ENCODE data around the gene SNCB. TPM values are rescaled to one million over a fixed set of nuclear protein-coding genes. Genes with fewer than 3 reads are reported as not detected.

The SNCB gene
- total RNA-seq, 5 donors from 2014 or later (not counting 1 experiment from before 2014, with no cell fraction given), result not detected

DNA sequence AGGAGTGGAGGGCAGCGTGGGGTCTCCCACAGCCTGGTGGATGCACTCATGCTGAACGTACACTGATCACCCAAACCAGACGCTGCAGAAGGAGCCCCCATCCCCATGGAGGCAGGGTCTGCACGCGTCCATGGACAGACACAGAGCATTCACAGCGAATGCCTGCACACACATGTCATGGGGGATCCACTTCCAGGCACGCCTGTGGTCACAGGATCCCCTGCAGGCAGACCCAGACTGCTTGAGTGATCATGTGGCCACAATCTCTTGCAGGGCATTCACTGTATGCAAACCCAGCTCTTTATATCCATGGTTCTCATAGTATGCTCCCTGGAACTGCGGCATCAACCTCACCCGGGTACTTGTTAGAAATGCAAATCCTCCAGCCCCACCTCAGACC, 5.4 kb downstream of the SNCB start:
- Histone ChIP-seq H3K9me3 (no peaks in the 10 kb centered on the region), H3K27ac (ENCODE audit: low read length) (no peak overlapping the region), H3K36me3 (ENCODE audit: control insufficient read depth in 2 of 2, extremely low read depth in 1 of 2, insufficient read depth in 1 of 2, low read length in 1 of 2) (no peaks in the 10 kb centered on the region), H3K4me3 (ENCODE audit: control insufficient read depth in 1 of 2, extremely low read depth in 1 of 2, low read length in 1 of 2) (no peak overlapping the region), H3K4me1 (ENCODE audit: control insufficient read depth in 1 of 2, extremely low read depth in 1 of 2, insufficient read depth in 2 of 2, low read length in 2 of 2) (peaks cover 2 to 19% of the 10 kb centered on the region in 2 experiments), H3K27me3 (replicated peaks in 1 of 2; ENCODE audit: control insufficient read depth in 2 of 2, extremely low read depth in 1 of 2, insufficient read depth in 2 of 2, low read length in 1 of 2) (peaks cover 22 to 79% of the 10 kb centered on the region in 2 experiments)
- Mint-ChIP-seq H3K4me1 (peaks cover 7 to 21% (median 10%) of the 10 kb centered on the region in 3 donors), H3K36me3 (peaks cover 3% of the 10 kb centered on the region), H3K4me3 (no peak overlapping the region), H3K9me3 (no peaks in the 10 kb centered on the region), H3K27ac (no peak overlapping the region), H3K27me3 (peaks cover 50 to 62% of the 10 kb centered on the region in 2 donors)
- DNase-seq, result no peak
- WGBS (ENCODE audit: insufficient coverage), result 72% methylated on average over 9 of the region's 9 CpGs
- ChIA-PET POLR2A (no interaction called here), CTCF (no interaction called here)
- no peak for ATAC-seq (replicated peaks in 1 of 4)

GRCh38 chr5:176624142-176624541, 6.2 kb downstream of the SNCB start:
- ChIA-PET CTCF (no interaction called here), POLR2A (no interaction called here)
- no CpG with 5 or more reads among the region's 4 CpGs for WGBS (ENCODE audit: insufficient coverage)
- H3K27me3 ChIP-seq (replicated peaks in 1 of 2; ENCODE audit: control insufficient read depth in 2 of 2, extremely low read depth in 1 of 2, insufficient read depth in 2 of 2, low read length in 1 of 2), result peaks cover 22 to 79% of the 10 kb centered on the region in 2 experiments
- no peaks in the 10 kb centered on the region for H3K36me3 ChIP-seq (ENCODE audit: control insufficient read depth in 2 of 2, extremely low read depth in 1 of 2, insufficient read depth in 1 of 2, low read length in 1 of 2)
- H3K4me1 Mint-ChIP-seq, result peaks cover 7 to 23% (median 11%) of the 10 kb centered on the region in 3 donors
- H3K4me3 Mint-ChIP-seq, result no peak overlapping the region
- no peaks in the 10 kb centered on the region for H3K9me3 ChIP-seq
- no peak for DNase-seq
- H3K27me3 Mint-ChIP-seq, result peaks cover 50 to 63% of the 10 kb centered on the region in 2 donors
- ATAC-seq (replicated peaks in 1 of 4), result no peak
- H3K4me3 ChIP-seq (ENCODE audit: control insufficient read depth in 1 of 2, extremely low read depth in 1 of 2, low read length in 1 of 2), result no peak overlapping the region
- peaks cover 0 to 20% of the 10 kb centered on the region in 2 experiments for H3K4me1 ChIP-seq (ENCODE audit: control insufficient read depth in 1 of 2, extremely low read depth in 1 of 2, insufficient read depth in 2 of 2, low read length in 2 of 2)
- no peak overlapping the region for H3K27ac Mint-ChIP-seq
- peaks cover 3% of the 10 kb centered on the region for H3K36me3 Mint-ChIP-seq
- H3K27ac ChIP-seq (ENCODE audit: low read length), result no peak overlapping the region
- H3K9me3 Mint-ChIP-seq, result no peaks in the 10 kb centered on the region

- Histone ChIP-seq H3K36me3 (ENCODE audit: control insufficient read depth in 2 of 2, extremely low read depth in 1 of 2, insufficient read depth in 1 of 2, low read length in 1 of 2) (no peaks in the 10 kb centered on the region), H3K27ac (ENCODE audit: low read length) (no peak overlapping the region), H3K4me1 (ENCODE audit: control insufficient read depth in 1 of 2, extremely low read depth in 1 of 2, insufficient read depth in 2 of 2, low read length in 2 of 2) (peaks cover 0 to 26% of the 10 kb centered on the region in 2 experiments), H3K9me3 (no peaks in the 10 kb centered on the region), H3K27me3 (replicated peaks in 1 of 2; ENCODE audit: control insufficient read depth in 2 of 2, extremely low read depth in 1 of 2, insufficient read depth in 2 of 2, low read length in 1 of 2) (peaks cover 10 to 79% of the 10 kb centered on the region in 2 experiments), H3K4me3 (ENCODE audit: control insufficient read depth in 1 of 2, extremely low read depth in 1 of 2, low read length in 1 of 2) (no peak overlapping the region)
- H3K9me3 Mint-ChIP-seq, result no peaks in the 10 kb centered on the region
- H3K4me1 Mint-ChIP-seq, result peaks cover 7 to 20% (median 19%) of the 10 kb centered on the region in 3 donors
- no peak overlapping the region for H3K27ac Mint-ChIP-seq
- DNase-seq (no peak), ATAC-seq (replicated peaks in 1 of 4) (no peak)
- ChIA-PET POLR2A (no interaction called here), CTCF (no interaction called here)
- peaks cover 3% of the 10 kb centered on the region for H3K36me3 Mint-ChIP-seq
- no peak overlapping the region for H3K4me3 Mint-ChIP-seq
- 81% methylated on average over 9 of the region's 13 CpGs for WGBS (ENCODE audit: insufficient coverage)
- H3K27me3 Mint-ChIP-seq, result peaks cover 47 to 62% of the 10 kb centered on the region in 2 donors
Observed at GRCh38 chr5:176621661-176622079, 8.7 kb downstream of the SNCB start.

DNA sequence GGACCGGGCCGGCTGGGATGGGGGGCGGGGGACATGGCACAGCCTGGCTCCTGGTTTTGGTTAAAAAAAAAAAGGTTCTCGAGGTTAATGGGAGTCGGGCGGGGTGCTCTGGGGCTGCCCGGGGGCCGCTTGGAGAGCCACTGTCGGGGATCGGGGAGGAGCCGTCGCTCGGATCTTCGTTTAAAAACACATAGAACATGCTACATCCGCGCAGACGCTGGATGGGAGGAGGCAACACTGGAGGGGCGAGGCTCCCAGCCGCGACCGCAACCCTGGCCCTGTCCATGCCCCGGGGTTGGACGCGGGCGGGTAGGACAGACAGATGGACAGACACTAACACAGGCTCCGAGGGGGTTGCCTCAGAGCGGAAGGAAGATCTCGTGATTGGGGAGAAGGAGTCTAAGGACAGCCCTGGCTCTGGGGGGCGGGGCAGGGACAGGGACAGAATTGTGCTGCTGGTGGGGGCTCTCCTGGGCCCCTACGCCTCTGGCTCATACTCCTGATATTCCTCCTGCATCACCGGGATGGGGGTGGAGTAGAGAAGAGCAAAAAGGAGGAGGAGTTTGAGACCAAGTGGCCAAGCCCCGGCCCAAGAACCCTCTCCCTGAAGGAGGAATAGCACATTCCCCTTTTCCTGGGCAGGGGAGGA, 9.9 kb downstream of the SNCB start:
- Mint-ChIP-seq H3K4me3 (peak overlapping the region; percentile 63 to 84 (median 66)), H3K36me3 (peaks cover 3% of the 10 kb centered on the region), H3K4me1 (peaks cover 7 to 20% (median 19%) of the 10 kb centered on the region in 3 donors), H3K27ac (no peak overlapping the region), H3K27me3 (peaks cover 51 to 65% of the 10 kb centered on the region in 2 donors), H3K9me3 (no peaks in the 10 kb centered on the region)
- Histone ChIP-seq H3K27me3 (replicated peaks in 1 of 2; ENCODE audit: control insufficient read depth in 2 of 2, extremely low read depth in 1 of 2, insufficient read depth in 2 of 2, low read length in 1 of 2) (peaks cover 6 to 79% of the 10 kb centered on the region in 2 experiments), H3K4me1 (ENCODE audit: control insufficient read depth in 1 of 2, extremely low read depth in 1 of 2, insufficient read depth in 2 of 2, low read length in 2 of 2) (peaks cover 0 to 26% of the 10 kb centered on the region in 2 experiments), H3K9me3 (no peaks in the 10 kb centered on the region), H3K27ac (ENCODE audit: low read length) (no peak overlapping the region), H3K4me3 (ENCODE audit: control insufficient read depth in 1 of 2, extremely low read depth in 1 of 2, low read length in 1 of 2) (peak overlapping the region in 1 of 2 donors; percentile 7), H3K36me3 (ENCODE audit: control insufficient read depth in 2 of 2, extremely low read depth in 1 of 2, insufficient read depth in 1 of 2, low read length in 1 of 2) (no peaks in the 10 kb centered on the region)
- ChIA-PET CTCF (no interaction called here), POLR2A (no interaction called here)
- ATAC-seq (replicated peaks in 1 of 4) (peak in 3 of 4 experiments; percentile 17 to 38 (median 31)), DNase-seq (peak in 2 of 35 experiments; percentile 12 to 27)
- WGBS (ENCODE audit: insufficient coverage), result 12% methylated on average over 29 of the region's 32 CpGs

DNA sequence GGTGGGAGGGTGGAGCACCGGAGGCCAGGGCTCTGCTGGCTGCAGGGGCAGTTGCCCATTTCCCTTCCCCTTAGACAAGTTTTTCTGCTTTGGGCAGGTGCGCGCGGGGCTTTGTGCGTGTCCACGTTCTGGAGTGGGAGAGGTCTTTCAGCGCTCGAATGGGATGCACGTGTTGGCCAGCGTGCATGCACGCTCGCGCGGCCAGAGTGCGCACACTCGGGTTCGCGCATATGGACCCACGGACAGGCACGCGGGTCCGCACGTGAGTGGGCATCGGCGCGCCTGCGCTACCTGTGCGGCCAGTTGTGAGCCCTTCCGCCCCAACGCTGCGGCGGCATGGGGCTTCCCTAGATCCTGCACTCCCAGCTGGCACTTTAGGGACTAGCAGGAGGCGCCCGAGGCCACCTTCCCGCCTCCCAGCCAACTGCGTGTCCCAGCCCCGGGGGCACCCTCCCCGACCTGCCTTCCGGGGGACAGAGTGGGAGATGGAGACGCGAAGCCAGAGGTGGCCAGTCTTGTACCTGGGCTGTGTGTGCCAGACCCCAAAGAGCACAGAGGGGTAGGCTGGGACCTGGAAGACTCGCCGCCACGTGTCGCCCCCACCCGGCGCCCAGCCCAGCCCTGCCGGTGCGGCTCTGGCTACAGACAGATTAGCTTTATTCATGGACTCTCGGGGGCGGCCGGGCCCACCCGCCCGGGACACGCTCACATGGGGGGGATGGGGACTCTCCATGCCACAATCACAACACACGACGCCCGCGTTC, 10.6 kb downstream of the SNCB start:
- H3K4me3 ChIP-seq (ENCODE audit: control insufficient read depth in 1 of 2, extremely low read depth in 1 of 2, low read length in 1 of 2), result peak overlapping the region; percentile 7 to 57
- H3K27me3 ChIP-seq (replicated peaks in 1 of 2; ENCODE audit: control insufficient read depth in 2 of 2, extremely low read depth in 1 of 2, insufficient read depth in 2 of 2, low read length in 1 of 2), result peaks cover 3 to 78% of the 10 kb centered on the region in 2 experiments
- H3K4me3 Mint-ChIP-seq, result peak overlapping the region; percentile 63 to 84 (median 66)
- peaks cover 7 to 20% (median 19%) of the 10 kb centered on the region in 3 donors for H3K4me1 Mint-ChIP-seq
- no peak overlapping the region for H3K27ac Mint-ChIP-seq
- no peak for ATAC-seq (replicated peaks in 1 of 4)
- ChIA-PET CTCF (no interaction called here), POLR2A (no interaction called here)
- peaks cover 3% of the 10 kb centered on the region for H3K36me3 Mint-ChIP-seq
- H3K27ac ChIP-seq (ENCODE audit: low read length), result no peak overlapping the region
- no peaks in the 10 kb centered on the region for H3K36me3 ChIP-seq (ENCODE audit: control insufficient read depth in 2 of 2, extremely low read depth in 1 of 2, insufficient read depth in 1 of 2, low read length in 1 of 2)
- 23% methylated on average over 49 of the region's 59 CpGs for WGBS (ENCODE audit: insufficient coverage)
- H3K9me3 ChIP-seq, result no peaks in the 10 kb centered on the region
- no peak for DNase-seq
- peaks cover 0 to 26% of the 10 kb centered on the region in 2 experiments for H3K4me1 ChIP-seq (ENCODE audit: control insufficient read depth in 1 of 2, extremely low read depth in 1 of 2, insufficient read depth in 2 of 2, low read length in 2 of 2)
- H3K9me3 Mint-ChIP-seq, result no peaks in the 10 kb centered on the region
- peaks cover 54 to 66% of the 10 kb centered on the region in 2 donors for H3K27me3 Mint-ChIP-seq

GRCh38 chr5:176619203-176619568, 11.1 kb downstream of the SNCB start:
- H3K4me1 Mint-ChIP-seq, result peaks cover 7 to 20% (median 19%) of the 10 kb centered on the region in 3 donors
- no peak overlapping the region for H3K27ac Mint-ChIP-seq
- peaks cover 54 to 67% of the 10 kb centered on the region in 2 donors for H3K27me3 Mint-ChIP-seq
- H3K4me3 Mint-ChIP-seq, result peak overlapping the region in 2 of 3 donors; percentile 31 to 84
- Histone ChIP-seq H3K36me3 (ENCODE audit: control insufficient read depth in 2 of 2, extremely low read depth in 1 of 2, insufficient read depth in 1 of 2, low read length in 1 of 2) (no peaks in the 10 kb centered on the region), H3K4me1 (ENCODE audit: control insufficient read depth in 1 of 2, extremely low read depth in 1 of 2, insufficient read depth in 2 of 2, low read length in 2 of 2) (peaks cover 0 to 26% of the 10 kb centered on the region in 2 experiments), H3K9me3 (no peaks in the 10 kb centered on the region), H3K4me3 (ENCODE audit: control insufficient read depth in 1 of 2, extremely low read depth in 1 of 2, low read length in 1 of 2) (peak overlapping the region; percentile 7 to 57), H3K27me3 (replicated peaks in 1 of 2; ENCODE audit: control insufficient read depth in 2 of 2, extremely low read depth in 1 of 2, insufficient read depth in 2 of 2, low read length in 1 of 2) (peaks cover 2 to 79% of the 10 kb centered on the region in 2 experiments), H3K27ac (ENCODE audit: low read length) (no peak overlapping the region)
- CTCF ChIA-PET, result interaction anchor here in 1 of 2 donors (0.6 kb wide), 2 partner anchors 10 to 959 kb away, joined by 4 read pairs; no protein-coding TSS in a partner anchor
- WGBS (ENCODE audit: insufficient coverage), result 4% methylated on average over 21 of the region's 31 CpGs
- peaks cover 3% of the 10 kb centered on the region for H3K36me3 Mint-ChIP-seq
- ATAC-seq (replicated peaks in 1 of 4) (peak; percentile 91 to 98 (median 94)), DNase-seq (peak; percentile 27 to 84 (median 65))
- POLR2A ChIA-PET, result no interaction called here
- H3K9me3 Mint-ChIP-seq, result no peaks in the 10 kb centered on the region

All from T-cell (primary cell).